ENCODE results near the gene ARF1. TPM values are rescaled to one million over a fixed set of nuclear protein-coding genes. Genes with fewer than 3 reads are reported as not detected.
A peak's percentile ranks its signal among the peaks of the same experiment; 100 is the strongest.

ARF1 gene
- total and polyA plus RNA-seq, 10 of the 15 experiments (the other 5 are each of a cell fraction or from before 2014, with no cell fraction given), result 48.4 to 508 (median 283) TPM

- TF ChIP-seq ZBTB40 (IDR thresholded peaks at IDR 0.05; ENCODE audit: borderline replicate concordance) (no peak), KDM1A (IDR thresholded peaks at IDR 0.05; ENCODE audit: borderline replicate concordance) (no peak), SPI1 (IDR thresholded peaks at IDR 0.05; ENCODE audit: borderline replicate concordance, insufficient read depth, low read depth, low read length) (no peak; the same call in 1 of the 2 replicates), NFXL1 (IDR thresholded peaks at IDR 0.05; ENCODE audit: borderline replicate concordance) (no peak), SUPT20H (IDR thresholded peaks at IDR 0.05; ENCODE audit: borderline replicate concordance, control insufficient read depth, low read depth, low read length) (no peak), MEF2B (IDR thresholded peaks at IDR 0.05; ENCODE audit: partially characterized antibody, poor library complexity, severe bottlenecking) (peak; percentile 3), CEBPZ (IDR thresholded peaks at IDR 0.05; ENCODE audit: low read depth, low read length) (no peak), FOXM1 (IDR thresholded peaks at IDR 0.05; ENCODE audit: low read depth, low read length) (no peak), ZBTB33 (IDR thresholded peaks at IDR 0.05) (no peak), TAF1 (IDR thresholded peaks at IDR 0.05; ENCODE audit: borderline replicate concordance, low read depth, low read length) (peak; percentile 53), CHD2 (IDR thresholded peaks at IDR 0.05; ENCODE audit: borderline replicate concordance, low read depth, low read length) (peak; percentile 89), SMARCA5 (IDR thresholded peaks at IDR 0.05) (peak; percentile 80), CREB1 (IDR thresholded peaks at IDR 0.05; ENCODE audit: low read depth) (peak; percentile 97), EP300 (IDR thresholded peaks at IDR 0.05; ENCODE audit: borderline replicate concordance in 1 of 2, control insufficient read depth in 1 of 2, low read depth in 2 of 2, low read length in 2 of 2) (0 out of 4 replicates have a peak, but pooled peaks of 1 of the 2 experiments have one; percentile 10), USF2 (IDR thresholded peaks at IDR 0.05; ENCODE audit: borderline replicate concordance, low read depth, low read length) (no peak), MTA2 (IDR thresholded peaks at IDR 0.05; ENCODE audit: low read depth) (no peak)
These were observed 57.6 kb downstream of the ARF1 start, which contains the start of gene GUK1 (continued) for GRCh38 chr1:228139931-228140723.

Data from GM12878 (cell line).